ENCODE data around the gene KCTD21. TPM values are rescaled to one million over a fixed set of nuclear protein-coding genes. Genes with fewer than 3 reads are reported as not detected.

KCTD21 gene
- polyA plus RNA-seq, 1 experiment, result 16.3 TPM

DNA sequence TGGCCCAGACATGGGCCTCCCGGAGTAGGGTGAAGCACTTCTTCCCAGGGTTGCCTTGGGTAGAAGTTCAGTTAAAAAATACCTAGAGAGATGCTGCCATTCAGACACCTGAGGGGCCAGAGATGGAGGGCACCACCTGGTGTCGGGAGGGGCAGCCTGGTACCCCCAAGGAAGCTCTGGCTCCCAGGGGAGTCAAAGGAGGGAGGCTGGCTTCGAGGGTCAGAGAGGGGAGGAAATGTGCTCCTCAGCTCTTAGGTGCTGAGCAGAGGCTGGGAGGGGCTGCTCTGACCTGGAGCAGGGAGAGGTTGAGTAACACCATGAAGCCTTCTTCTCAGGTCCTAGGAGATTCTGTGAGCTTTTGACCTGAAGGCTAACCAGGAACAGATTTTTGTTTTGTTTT is 1.4 kb upstream of the KCTD21 start:
- TF ChIP-seq, protein P1, sequence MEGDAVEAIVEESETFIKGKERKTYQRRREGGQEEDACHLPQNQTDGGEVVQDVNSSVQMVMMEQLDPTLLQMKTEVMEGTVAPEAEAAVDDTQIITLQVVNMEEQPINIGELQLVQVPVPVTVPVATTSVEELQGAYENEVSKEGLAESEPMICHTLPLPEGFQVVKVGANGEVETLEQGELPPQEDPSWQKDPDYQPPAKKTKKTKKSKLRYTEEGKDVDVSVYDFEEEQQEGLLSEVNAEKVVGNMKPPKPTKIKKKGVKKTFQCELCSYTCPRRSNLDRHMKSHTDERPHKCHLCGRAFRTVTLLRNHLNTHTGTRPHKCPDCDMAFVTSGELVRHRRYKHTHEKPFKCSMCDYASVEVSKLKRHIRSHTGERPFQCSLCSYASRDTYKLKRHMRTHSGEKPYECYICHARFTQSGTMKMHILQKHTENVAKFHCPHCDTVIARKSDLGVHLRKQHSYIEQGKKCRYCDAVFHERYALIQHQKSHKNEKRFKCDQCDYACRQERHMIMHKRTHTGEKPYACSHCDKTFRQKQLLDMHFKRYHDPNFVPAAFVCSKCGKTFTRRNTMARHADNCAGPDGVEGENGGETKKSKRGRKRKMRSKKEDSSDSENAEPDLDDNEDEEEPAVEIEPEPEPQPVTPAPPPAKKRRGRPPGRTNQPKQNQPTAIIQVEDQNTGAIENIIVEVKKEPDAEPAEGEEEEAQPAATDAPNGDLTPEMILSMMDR (IDR thresholded peaks at IDR 0.05; ENCODE audit: insufficient read depth, low read depth, low read length), result no peak
- ChIA-PET CTCF (interaction anchor here (2.1 kb wide), 1 partner anchor 143 kb away, joined by 4 read pairs; no protein-coding TSS in a partner anchor), POLR2A (interaction anchor here (0.6 kb wide), 1 partner anchor 159 kb away, joined by 22 read pairs; no protein-coding TSS in a partner anchor)
- no peaks in the 10 kb centered on the region for H3K27me3 ChIP-seq (ENCODE audit: control insufficient read depth, insufficient read depth, low read length)
- H3K36me3 ChIP-seq (ENCODE audit: control insufficient read depth, insufficient read depth, low read length), result 0 out of 2 replicates have a peak, but pooled peaks cover 1% of the 10 kb centered on the region
- H3K4me3 ChIP-seq (ENCODE audit: low read depth, low read length), result peak overlapping the region; percentile 12; the same call in 1 of the 2 replicates
- DNase-seq (ENCODE audit: low read depth), result no peak

DNA sequence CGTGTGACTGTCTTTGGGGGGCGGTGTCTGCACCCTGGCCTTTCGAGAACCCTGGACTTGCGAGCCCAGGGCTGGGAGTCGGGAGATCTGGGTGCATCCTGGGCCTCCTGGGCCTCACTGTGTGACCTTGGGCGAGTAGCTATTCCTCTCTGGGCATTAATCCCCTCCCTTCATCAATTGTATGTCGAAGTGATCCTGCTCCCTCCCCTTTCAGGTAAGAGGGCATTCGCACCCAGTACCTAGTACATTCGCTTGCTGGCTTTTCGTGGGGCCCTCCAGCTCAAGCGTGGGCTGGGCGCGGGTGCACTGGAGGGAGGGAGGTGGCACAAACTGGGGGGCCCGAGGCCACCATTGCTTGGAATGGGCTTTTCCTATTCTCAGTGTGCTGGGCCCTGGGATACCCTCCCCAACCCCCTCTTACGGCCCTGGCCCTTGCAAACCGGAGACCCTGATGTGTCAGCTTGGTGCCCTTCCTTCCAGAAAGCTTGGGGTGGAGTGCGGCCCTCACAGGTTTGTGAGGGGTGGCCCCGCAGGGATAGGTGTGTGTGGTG is 823 bp upstream of the KCTD21 start:
- ChIA-PET CTCF (interaction anchor here (0.6 to 2.1 kb wide), 2 partner anchors 85 to 142 kb away, joined by 3 to 4 read pairs; no protein-coding TSS in a partner anchor), POLR2A (interaction anchor here (0.6 to 1.1 kb wide), 2 partner anchors 158 to 194 kb away, joined by 4 to 22 read pairs; partner anchors contain the start of gene INTS4)
- TF ChIP-seq, protein P1 (IDR thresholded peaks at IDR 0.05; ENCODE audit: insufficient read depth, low read depth, low read length), result no peak

DNA sequence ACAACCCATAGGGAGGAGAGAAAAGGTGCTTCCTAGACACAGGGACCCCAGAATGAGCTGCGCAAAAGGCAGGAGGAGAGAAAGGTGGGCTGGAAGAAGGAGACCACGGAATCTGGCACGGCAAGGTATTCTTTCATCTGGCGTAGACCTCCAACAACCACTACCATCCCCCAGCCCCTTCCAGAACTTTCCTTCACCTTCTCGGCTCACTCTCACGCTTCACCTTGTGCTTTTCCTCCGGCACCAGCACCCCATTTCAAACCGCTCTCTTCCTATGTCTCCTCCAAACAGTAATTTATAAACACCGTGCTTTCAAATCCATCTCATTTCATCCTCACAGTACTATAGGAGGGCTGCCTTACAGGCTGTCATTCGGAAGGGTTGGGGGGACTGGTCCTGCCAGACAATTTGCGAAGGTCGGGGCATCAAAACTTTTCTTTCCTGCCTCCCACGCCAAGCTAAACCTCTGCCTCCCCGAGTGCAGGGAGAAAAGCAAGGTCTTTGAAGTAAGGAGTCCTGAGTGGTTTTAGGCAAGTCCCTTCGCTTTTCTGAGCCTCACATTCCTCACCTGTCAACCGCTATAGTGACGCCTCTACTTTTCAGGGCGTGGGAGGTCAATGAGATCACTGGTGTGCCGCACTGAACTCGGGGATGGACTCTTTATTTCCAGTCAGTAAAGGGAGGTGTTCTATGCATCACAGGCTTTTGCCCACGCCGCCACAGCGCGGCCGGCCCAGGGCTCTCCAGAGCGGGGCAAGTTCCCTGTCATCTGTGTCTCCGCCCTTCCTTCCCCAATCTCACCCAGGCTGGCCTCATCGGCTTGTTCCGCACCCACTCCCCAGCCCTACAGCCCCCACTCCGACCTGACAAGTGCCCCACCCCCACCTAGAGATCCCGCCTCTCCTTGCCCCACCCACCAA is 800 bp downstream of the KCTD21 start:
- POLR2A ChIA-PET, result no interaction called here
- TF ChIP-seq, protein P1 (IDR thresholded peaks at IDR 0.05; ENCODE audit: insufficient read depth, low read depth, low read length), result no peak
- no peak for DNase-seq (ENCODE audit: low read depth)
- no peaks in the 10 kb centered on the region for H3K27me3 ChIP-seq (ENCODE audit: control insufficient read depth, insufficient read depth, low read length)
- peaks cover 1% of the 10 kb centered on the region for H3K36me3 ChIP-seq (ENCODE audit: control insufficient read depth, insufficient read depth, low read length)
- CTCF ChIA-PET, result interaction anchor here (1.0 to 2.1 kb wide), 2 partner anchors 44 to 140 kb away, joined by 3 to 4 read pairs; no protein-coding TSS in a partner anchor
- H3K4me3 ChIP-seq (ENCODE audit: low read depth, low read length), result peak overlapping the region; percentile 62

More for the DNA sequence above, 823 bp upstream of the KCTD21 start:
- no peaks in the 10 kb centered on the region for H3K27me3 ChIP-seq (ENCODE audit: control insufficient read depth, insufficient read depth, low read length)
- 0 out of 2 replicates have a peak, but pooled peaks cover 1% of the 10 kb centered on the region for H3K36me3 ChIP-seq (ENCODE audit: control insufficient read depth, insufficient read depth, low read length)
- peak overlapping the region; percentile 62 for H3K4me3 ChIP-seq (ENCODE audit: low read depth, low read length)
- no peak for DNase-seq (ENCODE audit: low read depth)

DNA sequence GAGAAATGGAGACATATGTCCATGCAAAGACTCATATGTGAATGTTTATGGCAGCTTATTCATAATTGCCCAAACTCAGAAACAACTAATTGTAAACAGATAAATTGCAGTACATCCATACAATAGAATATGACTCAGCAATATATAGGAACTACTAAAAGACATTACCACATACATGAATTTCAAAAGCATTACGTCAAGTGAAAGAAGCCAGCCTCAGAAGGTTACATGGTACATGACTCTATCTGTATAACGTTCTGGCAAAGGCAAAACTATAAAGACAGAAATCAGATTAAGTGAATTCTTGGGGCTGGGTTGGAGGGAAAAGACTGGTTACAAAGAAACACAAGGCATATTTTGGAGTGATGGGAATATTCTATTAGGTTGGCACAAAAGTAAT is 7.2 kb downstream of the KCTD21 start:
- peaks cover 7% of the 10 kb centered on the region for H3K36me3 ChIP-seq (ENCODE audit: control insufficient read depth, insufficient read depth, low read length)
- DNase-seq (ENCODE audit: low read depth), result no peak
- no peak overlapping the region for H3K4me3 ChIP-seq (ENCODE audit: low read depth, low read length)
- ChIA-PET CTCF (interaction anchor here (0.6 kb wide), 1 partner anchor 93 kb away, joined by 3 read pairs; no protein-coding TSS in a partner anchor), POLR2A (no interaction called here)
- TF ChIP-seq, protein P1 (IDR thresholded peaks at IDR 0.05; ENCODE audit: insufficient read depth, low read depth, low read length), result no peak
- no peaks in the 10 kb centered on the region for H3K27me3 ChIP-seq (ENCODE audit: control insufficient read depth, insufficient read depth, low read length)

DNA sequence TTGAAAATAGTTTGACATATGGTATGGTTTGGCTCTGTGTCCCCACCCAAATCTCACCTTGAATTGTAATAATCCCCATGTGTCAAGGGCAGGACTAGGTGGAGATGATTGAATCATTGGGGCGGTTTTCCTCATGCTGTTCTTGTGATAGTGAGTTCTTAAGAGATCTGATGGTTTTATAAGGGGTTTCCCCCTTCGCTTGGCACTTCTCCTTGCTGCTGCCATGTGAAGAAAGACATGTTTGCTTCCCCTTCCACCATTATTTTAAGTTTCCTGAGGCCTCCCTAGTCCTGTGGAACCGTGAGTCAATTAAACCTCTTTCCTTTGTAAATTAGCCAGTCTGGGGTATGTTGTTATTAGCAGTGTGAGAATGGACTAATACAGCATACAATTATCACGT is 7.7 kb downstream of the KCTD21 start:
- H3K36me3 ChIP-seq (ENCODE audit: control insufficient read depth, insufficient read depth, low read length), result peaks cover 7% of the 10 kb centered on the region

More for the DNA sequence above, 7.7 kb downstream of the KCTD21 start:
- no peak overlapping the region for H3K4me3 ChIP-seq (ENCODE audit: low read depth, low read length)
- no peaks in the 10 kb centered on the region for H3K27me3 ChIP-seq (ENCODE audit: control insufficient read depth, insufficient read depth, low read length)
- ChIA-PET POLR2A (no interaction called here), CTCF (no interaction called here)
- TF ChIP-seq, protein P1 (IDR thresholded peaks at IDR 0.05; ENCODE audit: insufficient read depth, low read depth, low read length), result no peak
- DNase-seq (ENCODE audit: low read depth), result no peak

Measured in BJ (cell line).